HG03521 (cell line): ENCODE measurements around the gene ADAMTS4.

Experiments used
- ATAC-seq: cut with Tn5 transposase; IDR thresholded peaks from one replicate; pipeline ENCODE4 v1.9.1; 2021; ENCODE audit warnings: mild to moderate bottlenecking, moderate library complexity; ENCODE audit not compliant: unreplicated experiment

ADAMTS4 gene

DNA sequence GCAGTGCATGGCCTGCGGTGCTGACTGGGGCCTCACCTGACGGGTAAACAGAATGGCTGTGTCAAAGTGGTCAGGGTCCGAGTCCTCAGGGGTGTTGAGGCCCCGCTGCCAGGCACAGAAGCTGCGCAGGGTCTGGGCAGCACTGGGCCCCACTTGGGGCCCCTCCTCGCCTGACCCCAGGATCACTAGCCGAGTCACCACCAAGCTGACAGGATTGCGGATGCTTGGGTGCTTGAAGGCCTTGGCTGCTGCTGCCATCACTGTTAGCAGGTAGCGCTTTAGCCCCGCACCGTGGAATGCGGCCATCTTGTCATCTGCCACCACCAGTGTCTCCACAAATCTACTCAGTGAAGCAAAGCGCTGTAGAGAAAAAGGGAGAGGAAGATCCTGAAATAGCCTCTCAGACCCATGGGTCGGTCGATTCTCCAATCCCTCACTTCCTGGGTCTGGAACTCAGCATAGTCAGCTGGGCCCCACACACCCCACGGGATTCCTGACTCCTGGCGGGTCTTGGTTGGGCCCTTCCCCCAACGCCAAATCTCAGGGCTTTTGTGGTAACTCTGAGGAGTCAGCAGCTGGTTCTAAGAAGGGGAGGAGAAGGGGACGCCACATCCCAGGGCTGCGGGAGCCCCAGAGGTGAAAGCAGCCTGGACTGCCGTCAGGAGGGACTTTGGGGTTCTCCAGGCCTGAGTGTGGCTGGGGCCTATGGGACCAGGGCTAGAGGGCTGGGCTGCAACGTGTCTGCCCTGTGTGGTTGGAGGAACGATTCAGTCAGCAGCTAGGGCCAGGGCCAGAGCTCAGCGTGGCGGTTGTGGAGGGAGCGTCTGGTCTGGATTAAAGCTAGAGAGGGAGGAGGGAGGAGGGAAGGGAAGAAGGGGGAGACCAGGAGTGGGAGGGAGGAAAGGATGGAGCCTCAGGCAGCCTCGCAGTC is 2.1 kb downstream of the ADAMTS4 start:
- no peak for ATAC-seq

DNA sequence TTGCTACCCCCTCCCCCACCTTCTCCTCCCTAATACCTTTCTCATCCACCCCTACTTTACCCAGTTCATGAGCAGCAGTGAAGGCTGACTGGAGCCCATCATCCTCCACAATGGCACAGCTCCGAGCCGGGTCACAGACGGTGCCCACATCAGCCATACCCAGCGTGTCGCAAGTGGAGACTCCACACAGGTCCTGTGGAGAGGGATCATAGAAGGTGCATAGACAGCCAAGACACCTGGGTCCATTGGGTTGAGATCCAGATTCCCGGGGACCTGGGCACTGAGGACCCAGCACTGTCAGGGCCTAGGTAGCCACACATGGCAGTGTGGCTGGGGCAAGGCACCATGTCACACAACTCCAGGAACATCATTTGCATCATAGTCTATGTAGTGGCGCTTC is 2.7 kb downstream of the ADAMTS4 start:
- ATAC-seq = no peak

DNA sequence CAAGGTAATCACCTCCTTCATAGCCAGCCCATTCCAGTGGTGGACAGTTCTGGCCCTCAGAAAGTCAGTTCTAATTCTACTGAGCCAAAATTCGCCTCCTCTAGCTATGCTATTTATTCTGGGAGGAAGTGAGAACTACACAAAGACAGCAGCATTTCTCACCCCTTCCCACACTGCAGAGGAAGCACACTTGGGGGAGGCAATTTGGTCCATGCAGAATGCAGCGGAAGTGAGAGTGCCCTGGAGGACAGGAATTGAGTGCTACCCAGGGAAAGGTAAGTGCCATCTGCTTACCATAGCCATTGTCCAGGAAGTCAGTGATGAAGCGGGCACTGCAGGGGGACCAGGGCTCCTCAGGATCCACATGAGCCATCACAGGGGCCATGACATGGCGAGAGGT is 3.7 kb downstream of the ADAMTS4 start:
- ATAC-seq = no peak

DNA sequence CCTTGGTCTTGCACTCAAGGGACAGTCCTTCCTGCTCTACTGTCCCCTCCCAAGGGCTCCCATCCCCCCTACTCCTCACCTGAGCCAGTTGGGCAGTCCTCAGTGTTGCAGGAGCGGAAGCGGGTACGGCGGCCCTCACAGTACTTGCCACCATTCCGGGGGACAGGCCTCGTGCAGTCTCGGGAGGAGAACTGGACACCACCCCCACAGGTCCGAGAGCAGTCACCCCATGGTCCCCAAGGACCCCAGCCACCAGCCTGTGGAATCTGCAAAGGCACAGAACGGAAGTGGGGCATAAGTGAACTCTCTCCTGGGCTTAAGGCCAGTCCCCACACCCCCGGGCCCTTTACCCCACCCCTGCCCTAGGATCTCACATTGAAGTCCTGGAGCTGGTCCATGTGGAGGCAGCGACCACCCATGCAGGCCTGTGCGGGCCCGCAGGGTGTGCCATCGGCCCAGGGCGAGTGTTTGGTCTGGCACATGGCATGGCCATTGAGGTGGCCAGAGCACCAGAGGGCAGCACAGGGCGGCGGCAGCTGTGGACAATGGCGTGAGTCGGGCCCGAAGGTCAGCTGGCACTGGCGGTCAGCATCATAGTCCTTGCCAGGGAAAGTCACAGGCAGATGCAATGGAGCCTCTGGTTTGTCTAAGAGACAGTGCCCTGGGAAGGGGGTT is 5.2 kb downstream of the ADAMTS4 start:
- ATAC-seq = no peak

- no peak for ATAC-seq
These were observed 6.1 kb downstream of the ADAMTS4 start for GRCh38 chr1:161192476-161193465.

DNA sequence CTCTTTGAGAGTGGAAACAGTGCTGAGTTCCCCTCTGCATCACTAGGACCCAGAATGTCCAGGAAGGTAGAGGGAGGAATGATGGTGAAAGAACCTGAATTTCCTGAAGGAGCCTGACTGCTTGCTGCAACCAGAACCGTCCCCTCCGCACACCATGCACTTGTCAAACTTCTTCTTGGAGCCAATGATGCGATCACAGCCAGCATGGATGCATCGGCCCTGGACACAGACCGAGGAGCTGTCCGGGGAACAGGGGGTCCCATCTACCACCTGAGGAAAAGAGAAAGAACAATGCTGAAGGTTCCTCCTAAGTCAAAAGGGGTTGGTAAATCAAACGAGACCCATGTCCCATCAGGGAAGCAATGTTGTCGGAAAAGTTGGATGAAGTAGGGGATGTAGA is 6.9 kb downstream of the ADAMTS4 start:
- no peak for ATAC-seq

DNA sequence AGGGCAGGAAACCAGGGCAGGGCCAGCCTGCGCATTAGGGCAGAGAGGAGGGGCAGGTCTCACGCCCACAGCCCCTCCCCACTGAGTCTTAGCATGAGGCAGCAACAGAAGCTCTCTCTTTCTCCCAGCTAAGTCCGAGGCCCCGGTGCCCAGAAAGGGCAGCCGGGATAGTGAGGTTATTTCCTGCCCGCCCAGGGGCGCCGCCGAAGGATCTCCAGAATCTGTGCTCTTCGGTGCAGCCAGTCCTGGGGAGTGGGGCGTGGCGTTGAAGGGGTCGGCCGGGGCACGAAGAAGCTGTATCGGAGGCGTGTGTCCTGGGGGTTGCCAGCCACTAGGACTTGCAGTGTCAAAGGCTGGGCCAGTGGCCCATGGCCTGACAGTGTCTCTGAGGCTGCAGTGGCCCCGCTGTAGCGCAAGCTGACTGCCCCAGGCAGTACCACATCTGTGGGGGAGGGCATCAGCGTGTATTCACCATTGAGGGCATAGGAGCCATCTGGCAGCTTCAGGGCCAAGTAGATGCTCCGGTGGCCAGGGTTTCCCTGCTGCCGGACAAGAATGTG is 7.8 kb downstream of the ADAMTS4 start:
- no peak for ATAC-seq

DNA sequence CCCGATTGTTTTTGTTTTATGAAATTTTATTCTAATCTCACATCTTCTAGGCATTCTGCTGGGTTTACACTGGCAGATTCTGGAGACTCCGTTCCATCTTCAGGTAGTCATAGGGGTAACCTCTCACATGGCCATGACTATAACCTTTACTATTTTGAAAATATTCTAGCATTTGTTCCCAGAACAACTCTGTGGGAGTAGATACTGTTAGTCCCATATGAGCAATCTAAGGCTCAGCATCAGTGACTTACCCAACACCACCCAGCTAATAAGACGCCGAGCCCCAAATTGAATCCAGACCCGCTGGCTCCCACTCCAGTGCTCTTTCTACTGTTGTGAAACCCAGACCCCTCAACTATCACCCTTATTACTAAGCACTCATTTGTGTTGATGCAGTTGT is 9.8 kb downstream of the ADAMTS4 start:
- no peak for ATAC-seq

DNA sequence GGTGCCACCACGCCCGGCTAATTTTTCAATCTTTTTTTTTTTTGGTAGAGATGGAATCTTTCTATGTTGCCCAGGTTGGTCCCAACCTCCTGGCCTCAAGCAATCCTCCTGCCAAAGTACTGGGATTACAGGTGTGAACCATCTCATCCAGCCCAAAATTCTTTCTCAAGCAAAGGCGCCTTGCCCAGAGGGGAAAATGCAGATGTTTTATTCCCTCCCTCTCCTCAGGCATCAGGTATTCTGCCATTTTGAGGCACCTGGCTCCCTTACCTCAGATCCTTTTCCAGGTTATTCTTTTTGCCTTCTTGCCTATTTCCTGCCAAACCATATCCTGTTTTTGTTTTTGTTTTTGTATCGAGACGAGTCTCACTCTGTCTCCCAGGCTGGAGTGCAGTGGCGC is 10.5 kb downstream of the ADAMTS4 start:
- no peak for ATAC-seq

GRCh38 chr1:161187311-161187710 is 11.5 kb downstream of the ADAMTS4 start:
- ATAC-seq = no peak

- peak; percentile 15 for ATAC-seq
These were observed 13.0 kb downstream of the ADAMTS4 start for GRCh38 chr1:161185732-161186311.

DNA sequence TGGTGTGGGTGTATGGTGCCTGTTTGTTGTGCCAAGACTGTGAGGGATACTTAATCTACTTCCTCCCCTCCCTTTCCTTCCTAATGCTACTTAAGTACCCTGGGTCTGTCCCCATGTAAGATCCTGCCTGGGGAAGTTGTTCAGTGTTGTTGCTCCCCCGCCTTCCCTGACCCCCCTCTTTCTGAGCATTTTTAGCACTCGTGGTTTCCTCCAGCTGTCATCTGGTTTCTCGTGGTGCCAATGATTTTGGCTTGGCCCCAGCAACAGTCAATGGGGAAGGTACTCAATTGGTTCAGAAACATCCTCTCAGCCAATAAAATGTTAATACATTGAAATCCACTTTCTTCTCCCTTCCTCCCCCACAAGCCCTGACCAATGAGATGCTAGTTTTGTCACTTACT is 13.6 kb downstream of the ADAMTS4 start:
- ATAC-seq = peak; percentile 52

DNA sequence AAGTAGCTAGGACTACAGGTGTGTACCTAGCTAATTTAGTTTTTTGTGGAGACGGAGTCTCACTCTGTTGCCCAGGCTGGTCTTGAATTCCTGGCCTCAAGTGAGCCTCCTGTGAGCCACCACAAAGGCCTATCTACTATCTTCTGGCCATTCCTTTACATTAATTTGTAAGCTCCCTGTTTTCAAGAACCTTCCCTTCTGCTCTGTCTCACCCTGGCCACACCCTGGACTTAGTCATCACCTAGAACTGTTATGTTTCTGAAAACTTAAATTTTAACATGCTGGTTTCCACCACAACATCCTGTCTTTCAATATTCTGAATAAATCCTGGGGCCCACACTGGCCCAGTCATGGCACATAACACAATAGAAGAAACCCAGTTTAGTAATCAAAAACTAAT is 16.6 kb downstream of the ADAMTS4 start:
- peak; percentile 47 for ATAC-seq

DNA sequence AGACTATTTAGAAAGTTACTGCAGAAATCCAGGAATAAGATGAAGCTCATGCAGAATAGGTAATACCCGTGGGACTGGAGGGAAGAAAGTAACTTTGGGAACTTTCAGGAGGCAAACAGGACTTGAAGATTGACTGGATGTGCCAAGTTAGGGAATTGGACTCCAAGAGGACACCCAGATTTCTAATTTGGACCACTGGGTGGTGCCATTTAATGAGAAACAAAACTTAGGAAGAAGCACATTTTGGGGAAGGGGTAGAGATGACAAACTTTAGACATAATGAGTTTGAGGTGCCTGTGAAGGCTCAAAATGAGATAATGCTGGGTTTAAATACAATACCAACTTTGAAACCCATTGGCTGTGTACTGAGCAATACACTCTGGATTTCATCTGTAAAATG is 18.2 kb downstream of the ADAMTS4 start:
- ATAC-seq = no peak

- no peak for ATAC-seq
These were observed 19.2 kb downstream of the ADAMTS4 start for GRCh38 chr1:161179698-161180097.

DNA sequence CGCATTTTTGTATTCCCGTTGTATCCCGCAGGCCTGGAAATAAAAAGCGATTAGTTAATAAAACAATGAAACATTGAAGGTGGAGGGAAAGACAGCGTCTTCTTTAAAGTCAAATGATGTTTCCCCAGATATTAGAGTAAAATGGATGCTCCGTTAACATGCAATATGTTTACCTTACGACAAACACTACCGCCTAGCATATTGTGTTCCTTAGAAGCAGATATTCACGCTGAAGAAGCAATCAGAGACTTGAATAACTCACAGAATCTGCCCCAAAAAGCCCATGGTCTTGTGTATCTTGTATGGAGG is 21.0 kb downstream of the ADAMTS4 start:
- ATAC-seq = no peak

DNA sequence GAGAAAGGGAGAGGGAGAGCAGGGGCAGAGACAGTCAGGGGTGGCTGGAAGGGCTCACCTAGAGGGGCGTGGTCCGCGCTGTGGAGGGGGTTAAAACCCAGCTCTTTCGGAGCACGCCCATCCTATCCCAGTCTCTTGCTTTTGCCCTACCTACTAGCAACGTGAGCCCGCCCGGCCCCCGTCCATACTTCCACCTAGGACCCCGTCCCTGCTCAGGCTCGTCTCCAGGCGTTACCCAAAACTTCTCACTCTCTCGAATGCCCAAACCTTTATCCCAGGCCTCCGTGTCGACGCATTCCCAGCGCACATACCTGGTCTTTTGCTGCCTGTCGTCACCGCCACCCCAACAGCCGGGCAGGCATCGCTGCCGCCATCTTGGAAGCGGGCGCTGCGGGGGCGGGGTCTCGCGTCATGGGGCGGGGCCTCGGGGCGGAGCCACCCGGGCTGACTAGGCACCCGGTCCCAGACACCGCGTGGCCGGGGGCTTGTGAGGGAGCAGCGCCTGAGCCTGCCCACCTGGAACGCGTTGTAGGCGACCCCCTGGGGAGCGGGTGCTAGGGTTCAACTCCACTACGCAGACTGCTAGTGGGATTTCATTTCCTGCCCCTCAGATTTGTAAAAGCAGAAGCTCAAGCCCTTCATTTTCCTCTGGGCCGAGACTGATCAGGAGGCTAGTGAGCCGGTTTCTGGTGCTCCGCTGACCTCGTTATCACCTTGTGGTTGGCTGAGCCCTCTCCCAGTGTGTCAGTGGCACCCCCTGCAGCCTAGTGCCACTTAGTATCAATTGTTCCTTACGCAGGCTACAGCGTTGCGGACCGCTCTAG is 21.5 kb downstream of the ADAMTS4 start, which contains the start of gene B4GALT3:
B4GALT3 (minus strand) TSS at position 396 of the 824 bp plus-strand sequence. CDS start 1,447 bp downstream, outside the sequence.
- peak; percentile 78 for ATAC-seq

- ATAC-seq = no peak
These were observed 22.3 kb downstream of the ADAMTS4 start for GRCh38 chr1:161176468-161177111.
